ENCODE results near the gene PGAP3.

PGAP3 gene

DNA sequence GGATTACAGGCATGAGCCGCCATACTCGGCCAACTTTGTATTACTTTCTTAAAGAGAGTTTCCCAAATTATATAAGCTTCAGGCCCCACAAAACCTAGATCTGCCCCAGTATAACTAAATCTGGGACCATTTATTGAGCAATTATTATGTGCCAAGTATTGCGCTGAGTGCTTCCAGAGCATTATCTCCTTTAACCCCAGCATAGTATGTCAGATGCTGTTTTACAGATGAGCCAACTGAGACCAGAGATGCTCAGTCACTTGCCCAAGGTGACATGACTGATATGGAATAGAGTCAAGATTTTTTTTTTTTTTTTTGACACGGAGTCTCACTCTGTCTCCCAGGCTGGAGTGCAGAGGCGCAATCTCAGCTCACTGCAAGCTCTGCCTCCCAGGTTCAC, 10.1 kb upstream of the PGAP3 start:
- no peak for DNase-seq (ENCODE audit: low read depth)

DNA sequence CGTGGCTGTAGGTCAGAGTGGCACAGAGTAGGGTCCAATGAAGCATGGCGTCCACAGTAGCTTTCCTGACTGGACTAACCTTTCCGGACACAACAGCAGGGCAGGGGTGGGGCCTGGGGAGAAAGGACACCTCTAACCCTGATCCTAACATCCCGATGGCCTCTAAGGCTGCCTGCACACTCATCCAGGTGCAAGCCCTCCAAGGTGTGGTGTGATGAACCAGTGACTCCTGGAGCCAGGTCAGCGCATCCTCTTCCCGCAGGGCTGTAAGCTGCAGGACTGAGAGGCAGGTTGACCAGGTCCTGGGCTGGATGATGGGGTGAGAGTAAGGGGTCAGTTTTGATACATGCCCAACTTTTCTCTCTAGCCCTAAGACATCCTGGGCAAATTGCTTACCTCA, 8.9 kb upstream of the PGAP3 start:
- no peak for DNase-seq (ENCODE audit: low read depth)

DNA sequence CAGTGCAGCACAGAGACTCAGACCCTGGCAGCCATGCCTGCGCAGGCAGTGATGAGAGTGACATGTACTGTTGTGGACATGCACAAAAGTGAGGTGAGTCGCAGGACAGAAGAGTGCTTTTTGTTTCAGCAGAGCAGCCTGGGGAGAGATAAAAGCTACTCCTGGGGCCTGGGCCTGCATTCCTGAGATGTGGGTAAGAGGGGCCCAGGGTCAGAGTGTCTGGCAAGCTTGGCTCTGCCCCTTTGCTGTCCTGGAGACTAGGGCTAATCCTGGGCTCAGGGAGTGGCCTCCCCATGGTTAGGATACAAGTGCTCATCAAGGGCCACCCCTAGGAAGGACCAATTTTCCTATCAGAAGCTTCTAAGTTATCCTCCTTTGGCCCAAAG, 7.2 kb upstream of the PGAP3 start:
- DNase-seq (ENCODE audit: low read depth), result no peak

DNA sequence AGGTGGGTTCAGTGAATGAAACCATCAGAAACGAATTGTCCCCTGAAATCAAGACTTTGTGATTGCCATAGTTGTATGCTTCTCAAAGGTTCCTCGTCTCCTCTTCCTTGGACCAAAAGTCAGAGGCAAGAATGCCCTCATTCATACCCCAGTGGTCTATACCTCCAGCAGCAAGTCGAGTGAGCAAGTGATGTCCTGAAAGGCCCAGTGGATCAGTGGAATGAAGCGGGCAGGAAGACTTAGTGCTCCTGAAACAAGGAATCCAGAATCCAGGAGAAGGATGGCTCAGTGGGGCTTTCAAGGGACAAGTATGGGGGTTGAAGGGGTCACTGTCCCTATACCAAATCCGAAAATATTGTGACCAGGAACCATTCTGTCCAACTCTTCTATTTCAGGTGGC, 6.7 kb upstream of the PGAP3 start:
- no peak for DNase-seq (ENCODE audit: low read depth)

DNA sequence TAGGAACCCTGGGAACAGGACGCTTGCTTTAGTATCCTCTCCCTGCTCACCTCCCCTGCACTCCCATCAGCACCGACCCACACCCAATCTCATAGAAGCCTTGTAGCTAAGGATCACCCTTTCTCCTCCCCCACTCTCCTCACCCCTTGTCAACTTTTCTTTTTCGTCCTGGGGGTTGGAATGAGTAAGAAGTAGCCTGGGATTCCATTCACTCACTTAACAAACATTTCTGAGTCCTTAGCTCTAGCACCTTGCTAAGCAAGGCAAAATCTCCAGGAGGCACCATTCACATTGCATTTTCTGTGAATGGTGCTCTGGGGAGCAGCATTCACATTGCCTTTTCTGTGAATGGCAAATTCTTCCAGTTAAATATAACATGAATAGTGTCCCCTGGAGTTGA, 1.1 kb upstream of the PGAP3 start:
- DNase-seq (ENCODE audit: low read depth), result no peak

DNA sequence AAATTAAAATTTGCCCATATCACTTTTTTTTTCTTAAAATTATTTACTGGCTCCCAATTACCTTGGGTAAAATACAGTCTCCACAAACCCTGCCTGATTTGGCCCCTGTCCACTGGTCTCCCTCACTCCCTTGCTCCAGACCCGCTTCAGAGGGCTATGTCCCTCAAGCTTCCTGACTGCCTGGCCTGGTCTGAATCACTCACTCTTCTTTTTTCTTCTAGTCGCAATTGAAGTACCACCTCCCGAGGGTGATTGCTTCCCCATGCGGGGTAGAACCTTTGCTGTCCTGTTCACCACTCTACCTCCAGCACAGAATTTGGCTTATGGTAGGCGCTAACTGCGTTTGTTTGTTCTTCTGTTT, 598 bp upstream of the PGAP3 start:
- DNase-seq (ENCODE audit: low read depth), result no peak

DNA sequence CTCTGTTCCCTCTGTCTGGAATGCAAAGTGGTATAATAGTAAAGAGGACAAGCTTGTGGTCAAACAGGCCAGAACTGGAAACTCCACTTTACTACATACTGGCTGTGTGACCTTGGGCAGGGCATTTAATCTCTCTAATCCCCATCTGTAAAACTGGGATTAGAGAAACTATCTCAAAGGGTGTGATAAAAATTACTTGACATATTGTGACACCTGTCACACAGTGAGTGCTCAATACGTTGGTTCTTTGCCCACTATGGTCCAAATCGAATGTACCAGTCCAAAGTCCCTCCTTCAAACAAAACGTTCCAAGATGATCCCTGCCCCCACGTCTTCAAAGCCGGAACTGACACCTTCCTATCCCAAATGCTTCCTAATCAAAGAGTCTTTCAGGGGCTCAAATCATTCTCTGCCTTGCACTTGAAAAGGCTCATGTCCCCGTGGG, 734 bp downstream of the PGAP3 start:
- DNase-seq (ENCODE audit: low read depth), result no peak

DNA sequence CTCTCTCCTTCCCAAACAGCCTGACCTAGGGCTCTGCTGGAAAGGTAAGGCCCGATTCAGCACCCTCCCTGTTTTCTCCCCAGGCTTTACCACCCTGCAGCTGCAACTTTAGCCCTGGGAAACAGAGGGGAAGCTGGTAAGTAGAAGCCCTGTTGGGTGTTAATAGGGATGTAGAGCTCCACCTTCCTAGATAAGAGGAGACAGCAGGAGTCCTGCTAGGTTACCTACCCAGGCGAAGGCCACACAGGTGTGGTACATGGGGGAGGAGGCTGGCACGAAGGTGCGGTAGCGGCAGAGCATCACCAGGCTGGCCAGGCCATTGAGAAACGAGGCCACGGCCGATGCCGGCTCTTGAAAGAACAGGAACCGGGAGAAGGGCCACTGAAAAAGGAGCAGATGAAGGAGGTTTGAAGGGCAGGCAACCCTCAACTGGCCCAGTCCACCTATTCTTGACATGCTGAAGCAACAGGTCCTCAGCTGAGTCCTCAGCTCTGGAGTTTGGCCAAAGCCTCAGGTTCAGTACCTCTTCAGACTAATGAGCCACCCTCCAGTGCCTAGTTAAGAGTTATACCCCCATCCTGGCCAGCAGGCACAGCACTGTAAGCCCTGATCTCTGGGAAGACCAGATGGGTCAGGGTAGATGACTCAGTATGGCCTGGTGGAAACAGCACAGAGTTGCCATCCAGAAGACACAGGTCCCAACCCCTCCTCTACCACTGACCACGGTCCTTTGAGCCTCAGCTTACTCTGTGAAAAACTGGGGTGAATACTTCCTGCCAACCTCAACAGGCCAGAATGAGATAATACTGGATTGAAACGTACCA, 3.3 kb downstream of the PGAP3 start:
- DNase-seq (ENCODE audit: low read depth), result no peak

DNA sequence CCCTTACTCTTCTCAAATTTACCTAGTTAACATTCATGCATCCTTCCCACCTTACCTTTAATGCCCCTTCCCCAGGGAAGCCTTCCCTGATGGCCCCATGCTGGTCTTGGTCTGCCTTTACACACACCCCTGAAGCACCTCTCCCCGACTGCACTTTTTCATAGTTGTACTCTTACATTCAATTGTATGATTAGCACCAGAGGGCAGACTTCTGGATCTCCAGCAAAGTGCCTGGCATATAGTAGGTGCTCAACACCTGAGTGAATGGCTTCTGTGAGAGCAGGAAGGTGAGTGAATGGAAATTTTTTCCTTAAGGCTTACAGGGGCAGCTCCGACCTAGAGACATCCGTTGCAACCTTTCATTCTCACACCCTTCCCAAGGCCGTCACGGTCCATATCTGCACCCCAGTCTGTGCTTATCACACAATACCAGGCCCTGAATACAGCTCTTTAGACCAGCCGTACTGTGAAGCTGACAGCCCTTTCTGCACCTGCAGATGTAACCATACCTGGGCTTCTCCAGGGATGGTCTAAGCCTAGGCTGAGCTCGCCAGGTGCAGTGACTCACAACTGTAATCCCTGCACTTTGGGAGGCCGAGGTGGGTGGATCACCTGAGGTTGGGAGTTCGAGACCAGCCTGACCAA, 4.4 kb downstream of the PGAP3 start:
- no peak for DNase-seq (ENCODE audit: low read depth)

DNA sequence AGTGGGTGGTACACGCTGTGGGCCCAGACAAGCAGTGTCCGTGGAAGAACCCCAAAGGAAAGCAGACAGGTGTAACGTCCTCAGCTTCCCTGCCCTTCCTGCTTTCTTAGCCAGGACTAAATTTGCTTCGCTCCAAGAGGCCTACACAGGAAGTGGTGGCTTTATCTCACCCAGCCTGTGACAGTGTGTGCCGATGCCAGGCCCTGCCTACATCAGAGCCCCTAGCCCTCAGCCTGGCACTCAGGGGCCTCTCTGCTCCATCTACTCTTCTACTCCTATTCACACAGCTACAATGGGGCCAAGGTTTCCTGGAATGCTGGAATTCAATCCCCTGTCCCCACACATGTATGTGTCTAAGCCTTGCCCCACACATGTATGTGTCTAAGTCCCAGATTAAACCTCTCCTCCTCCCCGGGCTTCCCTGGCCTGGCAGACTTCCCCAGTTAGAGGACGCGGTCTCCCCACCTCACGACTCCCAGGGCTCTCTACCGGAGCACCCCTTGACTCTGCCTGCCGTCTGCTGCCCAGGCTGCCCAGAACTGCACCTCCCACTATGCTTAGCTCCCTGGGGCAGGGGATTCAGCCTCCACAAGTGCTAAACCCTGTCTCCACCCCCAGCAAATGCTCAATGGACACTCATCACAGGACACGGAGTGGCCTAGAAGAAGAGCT, 8.2 kb downstream of the PGAP3 start:
- no peak for DNase-seq (ENCODE audit: low read depth)

DNA sequence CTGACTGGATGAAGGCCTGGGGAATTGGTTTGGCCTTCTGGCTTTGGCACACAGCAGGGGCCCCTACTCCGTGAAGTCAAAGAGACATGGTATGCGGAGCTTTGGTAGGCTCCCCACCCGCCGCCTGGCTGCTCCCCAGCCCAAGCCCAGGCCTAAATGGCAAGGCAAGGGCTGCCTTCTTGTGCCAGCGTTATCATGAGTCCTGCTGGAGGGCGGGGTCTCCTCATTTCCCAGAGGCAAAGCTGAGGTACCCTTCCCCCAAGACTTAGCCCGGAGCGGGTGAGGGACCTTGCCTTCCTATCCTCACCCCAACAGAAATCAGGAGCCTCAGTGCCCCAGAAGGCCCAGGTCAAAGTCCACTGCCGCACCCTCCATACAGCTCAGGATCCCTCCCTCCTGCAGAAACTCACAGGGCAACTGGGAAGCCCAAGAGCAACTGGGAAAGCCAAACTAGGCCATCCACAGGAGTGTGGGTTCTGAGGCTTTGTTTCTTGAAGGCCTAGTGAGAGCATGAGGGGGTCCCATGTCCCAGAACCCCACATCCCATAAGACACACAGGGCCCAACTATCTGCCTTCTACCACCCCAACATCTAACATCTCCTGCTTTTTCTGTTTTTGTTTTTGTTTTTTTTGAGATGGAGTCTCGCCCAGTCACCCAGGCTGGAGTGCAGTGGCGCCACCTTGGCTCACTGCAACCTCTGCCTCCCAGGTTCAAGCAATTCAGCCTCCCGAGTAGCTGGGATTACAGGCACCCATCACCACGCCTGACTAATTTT, 9.3 kb downstream of the PGAP3 start:
- DNase-seq (ENCODE audit: low read depth), result no peak

DNA sequence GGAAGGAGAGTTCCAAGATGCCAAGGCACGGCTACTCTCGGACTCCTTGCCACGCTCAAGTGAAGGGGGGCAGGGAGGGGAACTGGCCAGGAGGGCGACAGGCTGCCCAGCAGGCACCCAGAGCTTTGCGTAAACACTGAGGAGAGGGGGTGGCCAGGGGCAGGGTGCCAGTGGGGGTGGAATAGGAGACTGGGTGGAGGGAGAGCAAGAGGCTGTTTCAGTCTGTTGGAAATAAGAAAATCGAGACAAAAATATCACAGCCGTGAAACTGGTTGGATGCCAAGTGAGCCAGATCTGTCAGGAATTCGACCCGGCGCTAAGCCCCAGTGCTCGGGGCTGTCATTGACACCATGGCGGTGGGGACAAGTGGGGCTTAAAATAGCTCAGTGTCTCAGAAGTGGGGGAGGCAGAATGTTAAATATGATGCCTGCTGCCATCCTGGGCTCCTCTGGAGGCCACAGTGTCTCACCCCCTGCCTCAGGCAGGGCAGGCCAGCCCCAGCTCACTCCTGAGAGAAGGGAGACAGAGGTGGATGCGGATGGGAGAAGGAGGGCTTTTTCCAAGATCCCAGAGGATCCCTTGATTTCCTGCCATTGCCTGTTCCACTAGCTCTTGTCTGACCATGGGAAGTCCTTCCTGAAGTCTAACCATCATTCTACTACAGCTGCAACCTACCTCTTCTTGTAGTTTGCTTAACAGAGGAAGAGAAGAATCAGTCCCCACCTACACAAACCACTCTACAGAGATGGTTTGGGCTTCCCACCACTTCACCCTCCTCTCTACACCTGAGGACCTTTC, 10.1 kb downstream of the PGAP3 start:
- no peak for DNase-seq (ENCODE audit: low read depth)

DNA sequence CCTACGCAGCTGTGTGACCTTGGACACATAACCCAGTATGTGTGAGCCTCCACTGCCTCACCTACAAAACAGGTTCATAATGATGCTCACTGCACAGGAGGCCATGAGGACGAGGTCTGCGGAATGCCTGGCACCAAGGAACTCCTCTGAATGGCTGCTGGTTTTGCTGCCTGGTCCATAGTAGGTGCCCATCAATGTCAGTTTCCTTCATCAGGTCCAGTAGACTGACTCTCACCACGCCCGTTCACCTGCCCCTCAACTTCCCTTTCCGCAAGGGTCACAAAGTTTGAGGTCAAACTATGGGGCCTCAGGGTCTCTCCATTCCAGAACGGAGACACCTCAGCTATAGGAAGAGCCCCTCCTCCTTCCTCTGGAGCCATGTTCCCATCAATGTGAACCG, 10.8 kb downstream of the PGAP3 start:
- no peak for DNase-seq (ENCODE audit: low read depth)

DNA sequence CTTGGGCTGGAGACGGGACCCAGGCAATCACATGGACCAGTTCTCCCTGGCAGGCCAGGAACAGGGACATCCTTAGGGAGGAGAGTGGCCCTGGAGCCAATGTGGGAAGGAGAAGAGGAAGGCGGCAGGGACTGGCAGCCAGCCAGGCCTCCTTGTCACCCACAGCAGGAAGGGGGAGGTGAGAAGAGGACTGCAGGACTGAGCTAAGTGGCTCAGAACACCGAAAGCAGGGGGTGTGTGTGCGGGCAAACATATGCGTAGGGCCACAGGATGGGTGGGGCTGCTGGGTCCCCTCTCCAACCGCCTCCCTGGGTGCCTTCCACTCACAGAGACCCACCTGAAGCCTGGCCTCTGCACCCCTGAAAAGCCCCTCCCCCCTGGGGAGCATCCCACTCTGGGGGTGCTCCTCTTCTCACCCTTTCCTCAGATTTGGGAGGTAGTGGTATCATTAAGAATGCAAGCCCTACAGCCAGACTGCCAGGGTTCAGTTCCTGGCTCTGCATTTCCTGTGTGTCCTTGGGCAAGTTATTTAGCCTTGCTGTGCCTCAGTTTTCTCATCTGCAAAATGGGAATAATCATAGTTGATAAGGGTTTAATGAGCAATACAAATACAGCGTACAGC, 11.5 kb downstream of the PGAP3 start:
- DNase-seq (ENCODE audit: low read depth), result no peak

DNA sequence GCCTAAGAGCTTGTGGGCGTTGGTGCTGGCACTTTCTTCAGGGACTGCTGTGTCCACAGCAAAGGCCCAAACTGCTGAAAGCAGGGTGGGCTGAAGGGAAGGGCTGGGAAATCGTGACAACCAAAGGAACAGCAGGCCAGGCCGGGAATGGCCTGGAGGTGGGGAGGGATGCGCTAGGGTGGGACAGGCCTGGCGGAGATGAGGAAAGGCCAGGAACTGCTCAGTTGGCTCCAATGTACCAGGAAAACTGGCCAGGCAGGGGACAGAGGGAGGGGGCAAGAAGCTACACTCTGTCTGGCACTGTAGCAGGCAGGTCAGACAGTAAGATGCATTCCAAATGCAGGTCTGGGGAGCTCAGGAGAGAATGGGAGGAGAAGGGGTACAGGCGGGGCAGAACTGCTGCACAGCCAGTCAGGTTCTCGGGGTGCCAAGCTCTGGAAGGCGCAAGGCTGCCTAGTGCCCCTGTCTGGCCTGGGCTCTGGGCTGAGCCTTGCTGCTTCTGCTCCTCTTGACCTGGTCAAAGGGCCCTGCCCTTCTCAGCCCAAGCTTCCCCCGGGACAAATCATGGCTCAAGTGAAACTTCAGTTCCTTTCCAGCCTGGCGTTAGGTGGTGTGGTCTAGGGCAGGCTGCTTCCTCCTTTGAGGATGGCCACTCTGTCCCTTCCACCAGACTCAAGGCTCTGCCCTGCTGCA, 12.3 kb downstream of the PGAP3 start:
- DNase-seq (ENCODE audit: low read depth), result no peak

DNA sequence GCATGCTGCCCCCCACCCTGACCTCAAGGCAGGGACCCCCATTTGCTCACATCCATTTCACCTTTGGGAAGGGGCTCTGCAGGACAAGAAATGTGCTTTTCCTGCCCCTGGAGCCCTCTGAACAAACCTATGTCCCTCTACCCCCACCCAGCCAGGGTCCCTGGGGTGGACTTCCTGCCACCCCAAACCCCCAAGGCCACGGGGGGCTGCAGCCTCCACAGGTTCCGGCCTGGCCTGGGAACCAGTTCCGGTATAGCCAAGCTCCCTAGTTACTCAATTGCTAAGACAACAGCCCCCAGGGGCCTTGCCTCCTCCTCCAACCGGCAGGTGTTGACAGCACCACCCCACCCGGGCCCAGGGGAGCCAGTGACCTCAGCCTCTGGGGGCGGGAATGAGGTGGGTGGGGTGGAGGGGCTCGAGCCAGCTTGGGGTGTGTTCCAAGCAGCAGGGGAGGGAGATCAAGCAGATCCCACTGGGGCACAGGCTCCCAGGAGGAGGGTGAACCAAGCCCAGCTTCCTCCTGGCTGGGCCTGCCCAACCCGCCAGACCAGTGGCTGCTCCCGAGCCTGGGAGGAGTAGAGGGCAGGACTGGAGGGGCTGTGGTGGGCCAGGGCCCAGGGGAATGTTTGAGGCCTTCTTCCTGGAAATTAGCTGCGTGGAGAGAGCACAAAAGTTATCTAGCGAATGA, 13.0 kb downstream of the PGAP3 start:
- DNase-seq (ENCODE audit: low read depth), result no peak

DNA sequence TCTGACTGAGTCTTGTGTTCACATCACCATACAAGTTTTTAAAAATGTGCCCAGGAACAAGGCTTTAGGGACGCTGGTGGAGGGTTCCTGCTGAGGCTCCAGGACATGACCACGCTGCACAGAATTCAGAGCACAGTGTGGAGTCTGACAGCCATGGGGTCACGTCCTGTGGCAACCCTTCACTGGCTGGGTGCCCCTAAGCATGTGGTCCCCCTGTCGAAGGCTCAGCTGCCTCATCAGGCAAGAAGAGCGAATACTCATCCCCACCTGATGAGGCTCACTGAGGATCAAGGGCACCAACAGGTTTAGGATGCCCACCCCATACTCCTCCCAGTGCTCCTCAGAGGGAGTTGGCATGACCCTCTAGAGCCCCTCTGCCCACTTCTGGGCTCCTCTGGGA, 13.7 kb downstream of the PGAP3 start:
- no peak for DNase-seq (ENCODE audit: low read depth)

DNA sequence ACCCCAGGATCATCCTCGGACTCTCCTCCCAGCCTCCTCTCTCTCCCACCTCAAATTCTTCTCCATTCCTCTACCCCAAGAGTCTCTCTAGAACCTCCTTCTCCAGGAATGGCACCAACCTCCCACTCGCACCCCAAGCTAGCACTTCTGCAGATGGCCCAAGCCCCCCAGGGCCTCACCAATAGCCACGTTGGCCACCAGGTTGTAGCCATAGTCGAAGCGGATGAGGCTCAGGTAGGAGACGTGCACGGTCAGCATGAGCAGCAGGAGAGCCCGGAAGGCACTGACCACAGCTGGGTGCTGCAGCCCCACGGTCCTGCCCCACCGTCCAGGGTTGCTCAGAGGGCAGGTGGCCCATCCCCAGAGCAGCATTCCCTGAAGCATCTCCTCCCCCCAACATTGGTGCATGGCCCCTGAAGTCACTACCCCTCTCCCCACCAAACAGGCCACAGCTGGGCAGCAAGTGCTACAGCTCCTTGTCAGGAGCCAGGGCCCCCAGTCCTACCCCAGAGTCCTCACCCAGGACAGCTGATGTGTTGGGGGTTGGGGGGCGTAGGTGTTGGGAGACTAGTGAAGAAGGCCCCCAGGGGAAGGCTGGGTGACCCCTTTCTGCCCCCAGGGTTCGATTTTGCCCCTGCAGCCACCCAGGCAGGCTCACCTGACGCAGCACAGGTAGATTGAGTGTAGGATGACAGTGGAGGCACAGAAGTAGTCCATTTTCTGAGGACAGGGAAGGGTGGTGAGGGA, 14.3 kb downstream of the PGAP3 start:
- DNase-seq (ENCODE audit: low read depth), result no peak
